Urinary bladder (tissue), 4 donors: Measurements from ENCODE around the gene CLCN7. TPM values are rescaled to one million over a fixed set of nuclear protein-coding genes. Genes with fewer than 3 reads are reported as not detected.

Experiments
- DNase-seq: peaks from one replicate; pipeline ENCODE4 v3.0.0-alpha.2; 2015; ENCODE audit errors: extremely low spot score
- H3K27ac ChIP-seq: one replicate; pipeline ENCODE4 v1.5.1; 2013; ENCODE audit warnings: low read depth, mild to moderate bottlenecking, moderate library complexity
- H3K36me3 ChIP-seq: one replicate; pipeline ENCODE4 v1.6.1; 2013; ENCODE audit warnings: mild to moderate bottlenecking, moderate library complexity; ENCODE audit not compliant: insufficient read depth
- H3K4me1 ChIP-seq: one replicate; pipeline ENCODE4 v1.6.1; 2013; ENCODE audit warnings: mild to moderate bottlenecking, moderate library complexity; ENCODE audit not compliant: insufficient read depth
- H3K4me3 ChIP-seq: one replicate; pipeline ENCODE4 v1.5.1; 2013; ENCODE audit warnings: low read depth, low read length
- WGBS: extraction: QIAGEN DNeasy Blood & Tissue Kit; methylation state at CpG from one replicate; pipeline ENCODE4 v1.1.7; 2013; 5-methylcytosine and 5-hydroxymethylcytosine counted together
- polyA plus RNA-seq: library from polyadenylated mRNA; stranded (reverse); fragments of 200-250 nt; gene quantifications from one replicate; pipeline ENCODE4 v1.2.3, GENCODE V29; 2013
- total RNA-seq: library from RNA; depleted of rRNA; stranded (reverse); fragments of >200 nt; gene quantifications from one replicate; pipeline ENCODE4 v1.2.3, GENCODE V29; 2014
- donor health status: healthy with polysubstance abuse.
- donor health status: healthy.

The CLCN7 gene
- total RNA-seq: 19.6 TPM
- 64.0 TPM for polyA plus RNA-seq

- H3K4me1 ChIP-seq: no peaks in the 10 kb centered on the region
These were observed at the start of gene CLCN7 for GRCh38 chr16:1474796-1475551. Gene CLCN7 (minus strand): TSS chr16:1475028. CDS start chr16:1474974, 54 bp downstream.

GRCh38 chr16:1524366-1524765 is 49.5 kb upstream of the CLCN7 start:
- no peak for DNase-seq
- no peak overlapping the region for H3K27ac ChIP-seq
- H3K36me3 ChIP-seq: no peaks in the 10 kb centered on the region
- H3K4me3 ChIP-seq: no peak overlapping the region
- WGBS: 93% methylated on average over 26 of the region's 26 CpGs
- no peaks in the 10 kb centered on the region for H3K4me1 ChIP-seq

More at GRCh38 chr16:1474796-1475551, at the start of gene CLCN7:
- DNase-seq: no peak
- under 1% methylated on average over 99 of the region's 99 CpGs for WGBS
- Histone ChIP-seq H3K4me3 (peak within 1 kb of the TSS; percentile 94), H3K27ac (peak within 1 kb of the TSS; percentile 79), H3K36me3 (no peaks in the 10 kb centered on the region)

GRCh38 chr16:1523581-1524245 is 48.9 kb upstream of the CLCN7 start:
- no peak for DNase-seq
- Histone ChIP-seq H3K4me1 (no peaks in the 10 kb centered on the region), H3K27ac (no peak overlapping the region), H3K36me3 (no peaks in the 10 kb centered on the region), H3K4me3 (no peak overlapping the region)
- whole genome bisulfite sequencing: 87% methylated on average over 30 of the region's 30 CpGs

- no peak for DNase-seq
- H3K36me3 ChIP-seq: no peaks in the 10 kb centered on the region
- WGBS: 94% methylated on average over 19 of the region's 19 CpGs
- H3K4me1 ChIP-seq: no peaks in the 10 kb centered on the region
- H3K27ac ChIP-seq: no peak overlapping the region
- no peak overlapping the region for H3K4me3 ChIP-seq
These were observed 45.6 kb upstream of the CLCN7 start for GRCh38 chr16:1520461-1520860.

GRCh38 chr16:1519831-1520230 is 45.0 kb upstream of the CLCN7 start:
- DNase-seq: no peak
- WGBS: 93% methylated on average over 17 of the region's 17 CpGs
- Histone ChIP-seq H3K36me3 (no peaks in the 10 kb centered on the region), H3K27ac (no peak overlapping the region), H3K4me1 (no peaks in the 10 kb centered on the region), H3K4me3 (no peak overlapping the region)

- no peak for DNase-seq
- WGBS: 92% methylated on average over 16 of the region's 16 CpGs
- Histone ChIP-seq H3K36me3 (no peaks in the 10 kb centered on the region), H3K4me3 (no peak overlapping the region), H3K4me1 (no peaks in the 10 kb centered on the region), H3K27ac (no peak overlapping the region)
These were observed 43.9 kb upstream of the CLCN7 start for GRCh38 chr16:1518626-1519135.

- no peak overlapping the region for H3K27ac ChIP-seq
- H3K36me3 ChIP-seq: no peaks in the 10 kb centered on the region
- no peak for DNase-seq
- WGBS: 99% methylated on average over 3 of the region's 3 CpGs
- H3K4me3 ChIP-seq: no peak overlapping the region
- no peaks in the 10 kb centered on the region for H3K4me1 ChIP-seq
These were observed 39.7 kb upstream of the CLCN7 start for GRCh38 chr16:1514507-1514906.

DNA sequence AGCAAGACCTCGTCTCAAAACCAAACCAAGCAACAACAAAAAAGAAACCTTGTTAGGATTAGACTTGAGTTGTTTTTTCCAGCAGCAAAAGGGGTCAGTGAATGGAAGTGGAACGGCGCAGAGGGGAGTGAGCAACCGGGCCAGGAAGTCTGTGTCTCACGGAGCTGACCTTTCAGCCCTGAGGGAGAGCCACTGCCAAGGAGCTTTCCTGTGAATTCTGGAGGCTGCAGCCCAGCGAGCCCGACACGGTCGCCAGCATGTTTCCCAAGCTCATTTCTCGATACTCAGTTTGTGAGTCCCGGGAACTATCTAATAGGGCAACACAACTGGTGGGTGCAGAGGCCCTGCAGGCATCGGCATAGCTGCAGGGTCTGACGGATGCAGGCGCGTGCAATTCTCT is 37.9 kb upstream of the CLCN7 start:
- Histone ChIP-seq H3K27ac (no peak overlapping the region), H3K4me3 (no peak overlapping the region), H3K36me3 (no peaks in the 10 kb centered on the region), H3K4me1 (no peaks in the 10 kb centered on the region)
- 85% methylated on average over 15 of the region's 15 CpGs for WGBS
- no peak for DNase-seq

DNA sequence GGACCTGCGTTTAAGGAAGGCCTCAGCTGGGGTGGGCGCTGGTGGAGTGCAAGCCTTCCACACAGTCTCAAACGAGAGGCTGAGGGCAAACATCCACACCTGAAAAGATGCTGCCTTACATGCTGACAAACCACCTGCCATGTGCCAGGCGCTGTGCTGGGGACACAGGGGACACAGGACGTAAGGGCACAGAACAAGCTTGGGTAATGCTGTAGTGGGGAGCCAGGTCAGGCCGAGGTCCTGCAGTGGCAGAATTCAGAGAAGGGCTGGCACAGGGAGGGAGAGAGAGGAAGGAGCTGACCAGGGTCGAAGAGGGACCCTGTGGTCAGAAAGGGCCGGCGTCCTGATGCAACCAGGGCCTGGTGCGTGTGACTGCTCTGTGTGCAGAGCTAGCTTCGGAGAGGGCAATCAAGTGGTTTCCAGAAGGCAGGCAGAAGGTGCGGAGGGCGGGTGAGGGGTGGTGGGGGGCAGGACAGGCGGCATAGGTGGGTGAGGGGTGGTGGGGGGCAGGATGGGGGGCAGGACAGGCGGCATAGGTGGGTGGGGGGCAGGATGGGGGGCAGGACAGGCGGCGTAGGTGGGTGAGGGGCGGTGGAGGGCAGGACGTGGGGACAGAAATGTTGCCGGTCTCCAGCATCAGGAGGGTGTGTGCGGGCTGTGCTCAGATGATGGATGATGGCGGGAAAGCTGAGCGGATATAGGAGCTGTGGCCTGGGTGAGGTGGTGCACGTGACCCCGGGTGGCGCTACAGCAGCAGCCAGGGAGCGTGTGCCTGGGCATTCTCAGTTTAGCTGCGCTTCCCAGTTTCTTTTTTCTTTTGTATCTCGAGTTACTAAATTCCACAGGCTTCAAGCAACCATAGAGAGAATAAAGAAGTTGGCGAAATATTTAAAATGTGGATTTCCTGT is 37.1 kb upstream of the CLCN7 start:
- Histone ChIP-seq H3K36me3 (no peaks in the 10 kb centered on the region), H3K4me1 (no peaks in the 10 kb centered on the region), H3K27ac (no peak overlapping the region), H3K4me3 (no peak overlapping the region)
- WGBS: 82% methylated on average over 30 of the region's 30 CpGs
- DNase-seq: no peak

DNA sequence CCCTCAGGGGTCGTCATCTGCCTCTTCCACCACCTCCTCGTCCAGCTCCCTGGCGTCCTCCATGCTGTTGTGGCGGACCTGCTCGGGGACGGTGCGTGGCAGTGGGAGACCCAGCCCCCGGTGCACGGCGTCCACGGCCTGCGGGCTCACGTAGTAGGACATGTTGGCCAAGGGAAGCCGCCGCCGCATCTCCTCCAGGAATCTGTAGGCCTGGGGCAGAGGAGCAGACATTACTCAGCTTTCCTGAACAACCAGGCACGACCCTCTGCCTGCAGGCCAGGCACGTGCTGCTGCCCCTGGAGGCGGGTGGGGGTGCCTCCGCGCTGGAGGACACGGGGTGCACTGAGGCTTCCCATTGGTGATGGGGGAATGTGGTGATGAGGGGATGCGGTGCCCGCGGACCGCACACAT is 36.1 kb upstream of the CLCN7 start:
- Histone ChIP-seq H3K4me3 (no peak overlapping the region), H3K27ac (no peak overlapping the region), H3K36me3 (no peaks in the 10 kb centered on the region), H3K4me1 (no peaks in the 10 kb centered on the region)
- 89% methylated on average over 26 of the region's 26 CpGs for WGBS
- DNase-seq: no peak

DNA sequence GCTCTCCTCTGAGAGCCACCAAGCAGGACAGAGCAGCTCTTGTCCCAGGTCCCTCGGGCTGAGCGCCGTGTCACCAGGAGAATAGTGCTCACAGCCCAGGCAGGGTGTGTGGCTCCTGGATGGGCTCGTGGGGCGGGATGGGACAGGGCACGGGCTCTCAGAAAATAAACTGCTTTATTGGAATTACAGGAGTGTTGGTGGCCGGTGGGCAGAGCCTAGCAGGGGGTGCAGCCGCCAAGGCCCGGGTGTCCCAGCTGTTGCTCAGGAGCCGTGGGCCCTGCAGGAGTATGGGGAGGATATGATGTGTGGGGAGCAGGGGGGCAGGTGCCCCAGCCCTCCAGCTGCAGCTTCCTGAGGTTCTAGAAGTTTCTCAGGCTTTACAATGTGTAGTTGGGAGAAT is 35.4 kb upstream of the CLCN7 start:
- Histone ChIP-seq H3K4me3 (no peak overlapping the region), H3K27ac (no peak overlapping the region), H3K4me1 (no peaks in the 10 kb centered on the region), H3K36me3 (no peaks in the 10 kb centered on the region)
- DNase-seq: no peak
- 85% methylated on average over 10 of the region's 10 CpGs for WGBS

DNA sequence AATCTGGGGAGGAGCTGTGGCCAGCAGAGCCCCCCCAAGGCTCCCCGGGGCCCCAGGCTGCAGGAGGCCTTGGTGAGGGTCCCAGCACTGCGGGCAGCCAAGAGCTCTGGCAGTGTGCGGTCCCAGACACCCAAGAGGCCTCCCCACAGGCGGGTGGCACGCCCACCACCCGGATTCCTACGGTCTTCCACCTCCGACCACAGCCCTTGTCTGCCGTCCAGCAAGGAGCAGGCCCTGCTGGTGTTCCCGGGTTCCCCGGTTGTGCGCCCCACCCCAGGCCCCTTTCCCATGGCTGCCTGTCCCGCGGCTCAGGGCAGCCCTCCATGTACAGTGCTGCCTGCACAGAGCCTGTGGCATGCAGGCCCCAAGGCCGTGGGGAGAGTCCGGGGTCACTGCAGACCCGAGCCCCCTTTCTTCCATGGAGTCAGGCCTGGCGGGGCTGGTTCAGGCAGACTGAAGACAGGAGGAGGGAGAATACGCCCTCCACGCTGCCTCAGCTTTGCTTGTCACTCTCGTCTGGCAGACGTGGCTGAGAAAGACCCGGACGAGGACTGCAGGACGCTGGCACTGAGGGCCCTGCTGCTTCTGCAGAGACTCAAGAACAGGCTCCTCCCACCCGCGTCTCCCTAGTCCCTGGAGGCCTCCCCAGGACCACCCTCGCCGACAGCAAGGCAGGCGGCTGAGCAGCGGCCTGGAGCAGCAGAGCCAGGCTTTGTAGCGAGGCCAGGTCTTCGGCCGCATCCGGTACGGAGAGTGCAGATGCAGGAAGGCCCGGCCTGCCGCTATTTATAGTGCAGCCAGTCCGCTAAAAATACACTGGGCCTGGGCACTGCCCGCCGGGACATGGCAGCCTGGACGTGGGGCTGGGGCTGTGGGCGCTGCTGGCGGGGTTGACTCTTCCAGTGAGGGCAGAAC is 34.7 kb upstream of the CLCN7 start:
- H3K36me3 ChIP-seq: no peaks in the 10 kb centered on the region
- WGBS: 79% methylated on average over 44 of the region's 44 CpGs
- H3K4me3 ChIP-seq: no peak overlapping the region
- no peaks in the 10 kb centered on the region for H3K4me1 ChIP-seq
- H3K27ac ChIP-seq: no peak overlapping the region
- no peak for DNase-seq
